Endodermal cell (in vitro differentiated cells): ENCODE data around the gene ARHGAP10. TPM values are rescaled to one million over a fixed set of nuclear protein-coding genes. Genes with fewer than 3 reads are reported as not detected.

ENCODE experiments used
- DNase-seq: peaks from one replicate; pipeline ENCODE4 v3.0.0-alpha.2; 2017
- H3K27ac ChIP-seq: 2 replicates; pipeline ENCODE4 v1.5.1; 2013; ENCODE audit warnings: mild to moderate bottlenecking, low read depth, low read length, moderate library complexity
- H3K27me3 ChIP-seq: 2 replicates; pipeline ENCODE4 v1.6.1; 2013; ENCODE audit warnings: mild to moderate bottlenecking, low read length, moderate library complexity; ENCODE audit not compliant: insufficient read depth, control insufficient read depth, poor library complexity, severe bottlenecking
- H3K36me3 ChIP-seq: 2 replicates; pipeline ENCODE4 v1.7.0; 2013; ENCODE audit warnings: mild to moderate bottlenecking, low read length, moderate library complexity; ENCODE audit not compliant: control insufficient read depth, insufficient read depth
- H3K4me1 ChIP-seq: one replicate; pipeline ENCODE4 v1.7.0; 2013; ENCODE audit warnings: low read length; ENCODE audit not compliant: control insufficient read depth, insufficient read depth
- H3K4me3 ChIP-seq: 2 replicates; pipeline ENCODE4 v1.5.1; 2013; ENCODE audit warnings: mild to moderate bottlenecking, low read length, moderate library complexity
- H3K9ac ChIP-seq: 2 replicates; pipeline ENCODE4 v1.6.1; 2013; ENCODE audit warnings: mild to moderate bottlenecking, low read length, moderate library complexity; ENCODE audit not compliant: poor library complexity, severe bottlenecking; ENCODE audit errors: extremely low read depth
- H3K9me3 ChIP-seq: 2 replicates; pipeline ENCODE4 v1.6.1; 2013; ENCODE audit warnings: mild to moderate bottlenecking, low read length, moderate library complexity; ENCODE audit not compliant: control insufficient read depth
- H3K27ac Mint-ChIP-seq: 2 replicates; pipeline ENCODE4 v1.8.0; 2020; ENCODE audit warnings: mixed read lengths
- H3K27me3 Mint-ChIP-seq: 2 replicates; pipeline ENCODE4 v1.8.0; 2021; ENCODE audit warnings: mild to moderate bottlenecking, mixed read lengths; ENCODE audit not compliant: insufficient read depth
- H3K36me3 Mint-ChIP-seq: 2 replicates; pipeline ENCODE4 v1.8.0; 2020; ENCODE audit warnings: low read depth, mixed read lengths
- H3K4me1 Mint-ChIP-seq: 2 replicates; pipeline ENCODE4 v1.8.0; 2020; ENCODE audit warnings: mixed read lengths
- H3K4me3 Mint-ChIP-seq: 2 replicates; pipeline ENCODE4 v1.8.0; 2020; ENCODE audit warnings: mild to moderate bottlenecking, moderate library complexity, mixed read lengths
- H3K9me3 Mint-ChIP-seq: 2 replicates; pipeline ENCODE4 v1.8.0; 2020; ENCODE audit warnings: mild to moderate bottlenecking, mixed read lengths
- WGBS, 2 experiments: methylation state at CpG; one replicate each; pipeline versions ENCODE4 v1.1.5 to v1.1.7; 2013; ENCODE audit warnings: missing lambda C conversion rate in 2 of 2, mixed read lengths in 1 of 2; ENCODE audit not compliant: insufficient coverage in 1 of 2, insufficient read length in 1 of 2; 5-methylcytosine and 5-hydroxymethylcytosine counted together
- total RNA-seq, 2 donors: library from RNA; stranded (reverse); fragmentation: NEBNext Ultra II Directional in 1 of 2; extraction: Animal tissue kit (Norgen Biotek cat#: 25700) in 1 of 2; gene quantifications; 2 replicates in 1 of 2; 3 replicates in 1 of 2; pipeline ENCODE4 v1.2.1, GENCODE V29; 2021
- TF ChIP-seq, protein P1 (sequence below): fragments of 200-600 bp; sonication (generic); conservative IDR thresholded peaks from 2 replicates; pipeline ENCODE4 v1.5.0; 2021; ENCODE audit warnings: antibody characterized with exemption, mild to moderate bottlenecking

Gene ARHGAP10
- total RNA-seq, 2 donors from 2014 or later = 9.1 to 11.8 TPM

DNA sequence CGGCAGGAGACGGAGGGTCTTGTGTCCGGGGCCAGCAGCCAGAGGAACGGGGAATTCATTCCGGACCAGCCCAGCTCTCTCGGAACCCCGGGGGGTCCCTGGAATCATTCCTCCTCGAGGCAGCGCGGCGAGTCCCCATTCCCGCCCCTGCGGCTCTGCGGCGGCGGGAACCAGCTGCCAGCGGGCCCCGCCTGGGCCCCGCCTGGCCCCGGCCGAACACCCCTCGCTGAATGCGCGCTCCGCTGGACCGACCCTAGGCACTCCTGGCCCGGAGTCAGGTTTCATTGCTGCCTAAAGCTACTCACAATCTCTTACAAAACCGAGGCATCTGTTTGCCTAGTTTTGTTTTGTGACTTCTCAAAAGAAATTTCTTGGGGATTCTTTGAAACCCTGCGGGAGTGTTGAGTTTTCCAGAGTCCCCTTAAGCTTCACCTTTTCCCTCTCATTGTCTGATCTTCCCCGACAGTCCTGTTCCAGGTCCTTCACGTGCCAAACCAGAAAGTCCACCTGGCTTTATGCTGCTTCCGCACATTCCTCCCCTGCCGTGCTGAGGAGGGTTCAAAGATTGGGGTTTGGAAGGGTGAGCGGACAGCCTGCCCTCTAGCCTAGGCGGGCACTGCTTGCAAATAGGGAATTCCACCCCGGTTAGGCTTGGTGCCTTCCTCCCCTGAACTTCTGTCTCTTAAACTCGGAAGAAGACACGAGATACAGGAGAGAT lies 789 bp downstream of the ARHGAP10 start:
- 0 to 1% methylated on average over 21 to 38 of the region's 38 CpGs for WGBS, 2 experiments
- H3K9ac ChIP-seq = peak overlapping the region; percentile 78
- Mint-ChIP-seq H3K36me3 (no peaks in the 10 kb centered on the region), H3K4me1 (peaks cover 38% of the 10 kb centered on the region), H3K27ac (peak overlapping the region; percentile 80), H3K27me3 (peaks cover 28% of the 10 kb centered on the region), H3K9me3 (no peaks in the 10 kb centered on the region), H3K4me3 (peak overlapping the region; percentile 82)
- H3K4me3 ChIP-seq = peak overlapping the region; percentile 87
- H3K9me3 ChIP-seq = no peaks in the 10 kb centered on the region
- H3K4me1 ChIP-seq = peaks cover 3% of the 10 kb centered on the region
- DNase-seq = peak; percentile 86
- peaks cover 31% of the 10 kb centered on the region for H3K27me3 ChIP-seq
- H3K36me3 ChIP-seq = no peaks in the 10 kb centered on the region
- TF ChIP-seq, protein P1, sequence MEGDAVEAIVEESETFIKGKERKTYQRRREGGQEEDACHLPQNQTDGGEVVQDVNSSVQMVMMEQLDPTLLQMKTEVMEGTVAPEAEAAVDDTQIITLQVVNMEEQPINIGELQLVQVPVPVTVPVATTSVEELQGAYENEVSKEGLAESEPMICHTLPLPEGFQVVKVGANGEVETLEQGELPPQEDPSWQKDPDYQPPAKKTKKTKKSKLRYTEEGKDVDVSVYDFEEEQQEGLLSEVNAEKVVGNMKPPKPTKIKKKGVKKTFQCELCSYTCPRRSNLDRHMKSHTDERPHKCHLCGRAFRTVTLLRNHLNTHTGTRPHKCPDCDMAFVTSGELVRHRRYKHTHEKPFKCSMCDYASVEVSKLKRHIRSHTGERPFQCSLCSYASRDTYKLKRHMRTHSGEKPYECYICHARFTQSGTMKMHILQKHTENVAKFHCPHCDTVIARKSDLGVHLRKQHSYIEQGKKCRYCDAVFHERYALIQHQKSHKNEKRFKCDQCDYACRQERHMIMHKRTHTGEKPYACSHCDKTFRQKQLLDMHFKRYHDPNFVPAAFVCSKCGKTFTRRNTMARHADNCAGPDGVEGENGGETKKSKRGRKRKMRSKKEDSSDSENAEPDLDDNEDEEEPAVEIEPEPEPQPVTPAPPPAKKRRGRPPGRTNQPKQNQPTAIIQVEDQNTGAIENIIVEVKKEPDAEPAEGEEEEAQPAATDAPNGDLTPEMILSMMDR = no peak
- no peak overlapping the region for H3K27ac ChIP-seq

DNA sequence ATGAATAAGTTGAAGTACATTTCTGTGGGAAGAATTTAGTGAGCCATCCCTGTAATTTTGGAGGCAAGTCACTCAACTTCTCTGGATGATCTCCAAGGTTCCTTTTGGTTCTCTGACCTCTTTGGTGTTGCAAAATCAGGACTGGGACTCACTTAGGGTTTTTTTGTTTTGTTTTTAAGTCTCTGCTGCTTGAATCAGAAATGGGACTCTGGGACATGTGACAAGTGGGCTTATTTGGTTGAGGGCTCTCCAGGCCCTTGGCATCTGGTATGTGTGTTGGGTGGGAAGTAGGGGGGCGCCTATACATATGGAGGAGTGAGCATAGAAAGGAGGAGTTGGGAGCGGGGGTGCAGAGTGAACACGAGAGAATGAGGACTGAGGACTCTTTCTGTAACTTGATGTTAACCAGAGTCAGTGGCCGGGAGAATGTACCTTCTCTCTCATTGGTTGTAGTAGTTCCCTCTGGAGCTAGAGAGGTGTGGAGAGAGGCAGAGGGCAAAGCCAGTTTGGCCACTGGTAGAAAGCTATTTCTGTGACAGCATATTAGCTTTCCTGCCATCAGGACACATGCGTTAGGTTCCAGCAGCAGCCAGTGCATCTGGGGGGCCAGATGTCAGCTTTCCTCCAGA lies 1.9 kb downstream of the ARHGAP10 start:
- Mint-ChIP-seq H3K9me3 (no peaks in the 10 kb centered on the region), H3K27me3 (peaks cover 19% of the 10 kb centered on the region), H3K4me1 (peaks cover 41% of the 10 kb centered on the region), H3K36me3 (no peaks in the 10 kb centered on the region), H3K27ac (peak overlapping the region; percentile 10), H3K4me3 (peak overlapping the region; percentile 82)
- no peaks in the 10 kb centered on the region for H3K9me3 ChIP-seq
- H3K9ac ChIP-seq = no peak overlapping the region
- H3K4me1 ChIP-seq = peaks cover 3% of the 10 kb centered on the region
- H3K4me3 ChIP-seq = peak overlapping the region; percentile 87
- 50 to 59% methylated on average over 5 of the region's 5 CpGs for WGBS, 2 experiments
- H3K36me3 ChIP-seq = no peaks in the 10 kb centered on the region
- TF ChIP-seq, protein P1 = peak; percentile 10
- H3K27ac ChIP-seq = no peak overlapping the region
- peak; percentile 65 for DNase-seq
- peaks cover 20% of the 10 kb centered on the region for H3K27me3 ChIP-seq

DNA sequence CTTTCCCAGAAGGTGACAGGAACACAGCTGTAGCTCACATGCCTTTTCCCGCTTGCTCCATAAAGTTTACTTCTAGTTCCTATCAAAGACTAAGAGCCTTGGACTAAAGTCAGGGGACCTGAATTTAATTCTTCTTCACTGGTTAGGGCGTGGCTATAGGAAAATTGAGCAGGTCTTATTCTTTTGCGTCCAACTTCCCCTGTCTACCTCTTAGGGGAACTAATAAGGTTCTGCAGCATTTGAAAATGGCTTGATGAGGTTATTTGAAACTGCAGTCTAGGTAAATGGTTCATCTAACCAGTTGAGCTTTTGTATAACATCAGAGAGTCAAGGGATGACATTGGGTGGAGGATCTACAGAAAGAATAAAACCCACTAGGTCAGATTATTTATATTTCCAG lies 2.6 kb downstream of the ARHGAP10 start:
- Mint-ChIP-seq H3K4me1 (peaks cover 44% of the 10 kb centered on the region), H3K9me3 (no peaks in the 10 kb centered on the region), H3K36me3 (no peaks in the 10 kb centered on the region), H3K27me3 (peaks cover 18% of the 10 kb centered on the region), H3K4me3 (no peak overlapping the region), H3K27ac (no peak overlapping the region)
- 86 to 91% methylated on average over 3 of the region's 3 CpGs for WGBS, 2 experiments
- H3K36me3 ChIP-seq = no peaks in the 10 kb centered on the region
- TF ChIP-seq, protein P1 = no peak
- no peak overlapping the region for H3K27ac ChIP-seq
- peaks cover 13% of the 10 kb centered on the region for H3K27me3 ChIP-seq
- H3K9me3 ChIP-seq = no peaks in the 10 kb centered on the region
- no peak overlapping the region for H3K9ac ChIP-seq
- H3K4me1 ChIP-seq = peaks cover 6% of the 10 kb centered on the region
- H3K4me3 ChIP-seq = no peak overlapping the region
- no peak for DNase-seq
